NK-92 (cell line): ENCODE measurements around the gene PGGHG.
"Not testable (repeated sequence)": the region's sequence is repeated elsewhere in the genome, so short reads cannot be mapped to it uniquely, and the experiment has no call there.

Experiments used
- DNase-seq: peaks from one replicate; lab custom pipeline; 2025; ENCODE audit not compliant: unreplicated experiment; lab: John Stamatoyannopoulos, UW

Gene PGGHG

DNA sequence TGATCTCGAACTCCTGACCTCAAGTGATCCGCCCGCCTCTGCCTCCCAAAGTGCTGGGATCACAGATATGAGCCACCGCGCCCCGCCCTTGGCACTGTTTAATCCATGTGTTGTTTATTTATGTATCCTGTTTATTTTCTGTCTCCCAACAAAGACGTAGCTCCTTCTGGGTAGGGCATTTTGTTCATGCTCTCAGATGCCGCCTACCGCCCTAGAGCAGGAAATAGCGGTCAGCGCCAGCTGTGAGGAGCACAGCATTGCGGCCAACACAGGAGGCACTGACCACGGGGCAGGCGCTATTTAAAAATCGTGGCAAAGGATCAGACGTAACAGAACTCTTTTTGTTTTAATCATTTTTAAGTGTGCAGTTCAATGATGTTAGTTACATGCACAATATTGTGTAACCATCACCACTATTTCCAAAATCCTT is 20.2 kb upstream of the PGGHG start:
- not testable (repeated sequence) for DNase-seq

DNA sequence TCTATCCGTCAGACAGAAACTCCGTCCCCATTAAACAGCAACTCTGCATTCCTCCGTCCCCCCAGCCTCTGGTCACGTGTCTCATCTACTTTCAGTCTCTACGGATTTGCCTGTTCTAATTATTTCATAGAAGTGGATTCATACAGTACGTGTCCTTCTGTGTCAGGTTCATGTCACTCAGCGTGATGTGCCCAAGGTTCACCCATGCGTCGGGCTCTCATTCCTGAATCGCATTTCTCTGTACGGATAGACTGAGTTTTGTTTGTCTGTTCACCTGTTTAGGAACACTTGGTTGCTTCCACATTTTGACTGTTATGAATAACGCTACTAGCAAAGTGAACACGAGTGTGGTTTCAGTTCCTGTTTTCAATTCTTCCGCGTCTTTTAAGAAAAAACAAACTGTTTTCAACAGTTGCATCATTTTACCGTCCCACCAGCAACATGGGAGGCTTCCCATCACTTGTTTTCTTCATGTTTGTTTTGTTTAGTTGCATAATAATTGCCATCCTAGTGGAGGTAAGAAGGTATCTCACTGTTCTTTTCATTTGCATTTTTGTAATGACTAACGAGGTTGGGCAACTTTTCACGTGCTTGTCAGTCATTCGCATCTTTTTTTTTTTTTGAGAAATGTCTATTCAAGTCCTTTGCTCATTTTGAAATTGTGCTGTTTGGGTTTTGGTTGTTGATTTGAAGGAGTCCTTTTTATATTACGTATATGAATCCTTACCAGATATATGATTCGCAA is 19.6 kb upstream of the PGGHG start:
- no peak for DNase-seq

DNA sequence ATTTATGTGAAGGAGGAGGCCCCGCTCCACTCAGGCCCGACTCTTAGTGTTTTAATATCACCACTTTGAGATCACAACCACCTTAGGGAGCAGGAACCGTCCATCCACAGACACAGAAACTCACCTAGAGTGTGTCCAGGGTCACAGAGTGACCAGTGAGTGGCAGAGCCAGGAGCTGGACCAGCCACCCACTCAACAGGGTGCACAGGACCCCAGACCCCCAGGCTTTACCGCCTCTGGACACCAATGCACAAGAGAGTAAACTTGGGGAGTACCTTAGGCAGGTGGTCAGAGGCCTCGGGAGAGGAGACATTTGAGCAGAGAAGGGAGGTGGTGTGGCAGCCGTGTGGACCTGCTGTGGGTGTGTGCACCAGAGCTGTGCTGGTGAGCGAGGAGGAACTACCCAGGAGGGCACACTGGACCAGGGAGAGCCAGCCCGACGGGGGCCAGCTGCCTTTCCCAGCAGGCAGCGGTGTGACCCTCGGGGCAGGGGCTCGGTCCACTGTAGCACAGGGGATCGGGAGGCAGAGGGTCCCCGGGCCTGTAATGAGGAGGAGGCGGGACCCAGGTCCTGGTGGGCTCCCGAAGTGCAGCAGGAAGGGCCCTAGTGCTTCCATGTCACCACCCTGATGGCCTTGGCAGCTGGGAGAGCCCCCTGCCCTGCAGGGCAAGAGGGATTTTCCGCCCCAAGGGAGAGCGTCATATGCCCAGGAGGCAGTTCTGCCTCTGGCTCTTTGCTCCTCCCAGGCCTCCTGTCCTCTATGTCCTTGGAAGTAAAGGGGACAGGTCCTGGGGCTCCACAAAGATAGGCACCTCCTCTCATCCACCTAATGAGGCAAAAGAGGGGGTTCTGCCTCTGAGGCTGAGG is 18.2 kb upstream of the PGGHG start:
- no peak for DNase-seq

DNA sequence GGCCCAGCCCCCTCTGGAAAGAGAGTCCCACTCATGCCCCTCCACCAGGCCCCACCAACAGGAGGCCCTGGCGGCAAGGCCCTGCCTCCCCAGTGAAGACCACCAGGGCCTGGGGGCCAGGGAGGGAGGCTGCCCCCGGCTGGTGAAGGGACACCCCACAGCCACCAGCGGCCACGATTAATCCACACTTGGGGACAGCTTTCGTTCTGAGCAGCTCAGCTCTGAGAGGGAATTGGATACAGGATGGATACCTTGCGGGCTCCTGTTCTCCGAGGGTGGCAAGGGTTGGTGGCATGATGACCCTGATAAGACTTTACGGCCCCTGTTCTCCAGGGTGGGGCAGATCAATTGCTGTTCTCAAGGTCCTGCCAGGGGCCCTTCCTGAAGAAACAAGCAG is 17.6 kb upstream of the PGGHG start:
- no peak for DNase-seq

DNA sequence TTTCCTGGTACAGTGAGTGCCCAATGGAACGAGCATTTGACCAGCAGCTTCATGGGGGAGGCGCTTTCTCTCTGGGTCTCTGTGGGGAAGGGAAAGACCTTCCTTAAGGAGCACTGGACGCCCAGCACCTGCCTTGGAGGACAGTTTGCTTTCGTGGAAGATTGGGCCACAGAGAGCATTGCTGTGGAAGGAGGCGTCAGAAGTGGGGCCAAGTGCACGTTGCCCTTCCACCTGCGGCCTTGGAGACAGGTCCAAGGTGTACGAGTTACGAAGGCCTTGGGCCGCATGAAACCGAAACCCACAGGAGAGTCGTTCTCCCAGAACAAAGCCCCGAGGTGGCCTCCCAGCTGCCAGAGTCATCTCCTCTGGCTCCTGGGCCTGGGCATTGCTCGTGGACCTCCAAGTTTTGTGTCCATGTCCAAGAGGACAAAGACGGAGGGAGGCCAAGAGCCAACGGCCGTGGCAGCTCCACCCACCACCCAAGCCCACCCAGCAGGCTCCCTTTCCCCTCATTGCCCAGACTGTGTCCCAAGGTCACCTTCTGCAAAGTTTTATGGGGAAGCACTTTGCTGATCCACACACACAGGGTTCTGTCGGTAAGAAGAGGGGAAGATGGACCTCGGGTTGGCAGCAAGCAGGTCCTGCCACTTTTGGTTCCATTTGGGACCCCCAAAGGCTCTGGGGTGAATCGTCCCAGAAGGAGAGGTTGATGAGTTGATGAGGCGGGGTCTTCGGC is 16.6 kb upstream of the PGGHG start:
- no peak for DNase-seq

DNA sequence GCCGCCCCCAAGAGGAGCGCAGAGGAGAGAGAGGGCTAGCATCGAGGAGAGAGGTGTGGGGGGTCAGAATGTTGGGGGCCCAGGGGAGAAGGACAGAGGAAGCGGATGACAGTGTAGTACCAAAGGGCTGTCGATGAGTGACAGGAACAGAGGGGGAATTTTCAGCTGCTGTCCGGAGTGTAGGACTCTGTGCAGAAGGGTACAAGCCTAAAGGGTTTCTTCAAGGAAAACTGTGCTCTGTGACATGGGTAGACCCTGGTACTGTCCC is 16.1 kb upstream of the PGGHG start:
- DNase-seq = no peak

DNA sequence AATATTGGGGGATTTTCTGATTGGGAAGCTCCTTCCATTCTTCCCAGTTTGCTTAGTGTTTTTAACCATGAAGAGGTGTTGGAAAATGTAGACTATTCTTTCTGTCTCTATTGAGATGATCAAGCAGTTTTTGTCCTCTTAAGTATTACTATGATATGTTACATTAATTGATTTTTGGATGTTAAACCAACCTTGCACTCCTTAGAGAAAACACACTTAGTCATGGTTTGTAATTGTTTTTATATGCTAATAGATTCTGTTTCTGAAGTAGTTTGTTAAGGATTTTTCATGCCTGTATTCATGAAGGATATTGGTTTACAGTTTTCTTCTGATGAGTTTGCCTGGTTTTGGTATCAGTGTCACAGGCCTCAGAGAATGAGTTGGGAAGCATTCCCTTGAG is 12.7 kb upstream of the PGGHG start:
- no peak for DNase-seq

DNA sequence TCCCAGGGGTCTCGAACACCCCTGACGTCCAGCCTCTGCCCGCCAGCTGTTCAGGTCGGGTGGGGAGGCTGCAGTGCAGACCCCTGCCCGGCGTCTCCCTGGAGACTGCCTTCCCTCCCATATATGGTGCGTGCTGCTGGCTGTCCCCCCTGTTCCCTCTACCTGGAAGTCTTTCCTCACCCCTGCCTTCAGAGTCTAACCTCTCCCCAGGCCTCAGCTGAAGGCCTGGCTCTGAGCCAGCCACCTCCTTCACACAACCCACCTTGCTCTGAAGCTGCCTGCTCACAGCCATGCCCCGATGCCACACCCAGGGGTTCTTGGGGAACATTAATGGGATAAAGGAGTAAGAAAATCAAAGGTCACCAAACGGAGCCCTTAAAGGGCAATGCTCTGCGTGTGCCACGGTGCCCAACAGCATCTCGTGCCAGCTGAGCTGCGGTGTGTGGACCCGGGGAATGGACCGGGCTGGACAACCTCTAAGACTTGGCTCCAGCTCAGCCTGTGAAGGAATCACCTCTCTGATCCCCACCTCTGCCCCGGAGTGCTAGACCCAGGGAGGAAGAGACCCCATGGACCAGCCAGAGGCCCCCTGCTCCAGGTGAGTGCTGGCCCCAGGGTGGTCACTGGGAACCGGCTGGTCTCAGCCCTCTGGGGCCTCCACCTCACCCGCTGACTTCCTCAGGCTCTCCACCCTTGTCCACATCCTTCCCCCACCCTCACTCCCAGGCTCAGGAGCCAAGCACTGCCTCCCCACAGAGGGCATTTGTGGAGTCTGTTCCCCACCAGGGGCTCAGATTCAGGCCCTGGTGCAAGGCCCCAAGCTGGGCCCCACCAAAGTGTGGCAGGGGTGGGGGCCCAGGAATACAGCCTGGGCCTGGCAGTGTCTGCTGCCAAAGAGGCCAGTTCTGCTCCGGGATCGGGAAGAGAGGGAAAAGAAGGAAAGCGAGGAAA is 10.7 kb upstream of the PGGHG start, which contains the start of gene NLRP6:
Gene NLRP6, plus strand, starts transcription at position 407 of the 951 bp plus-strand sequence. Its CDS starts 163 bp downstream, at position 570.
- DNase-seq = no peak

DNA sequence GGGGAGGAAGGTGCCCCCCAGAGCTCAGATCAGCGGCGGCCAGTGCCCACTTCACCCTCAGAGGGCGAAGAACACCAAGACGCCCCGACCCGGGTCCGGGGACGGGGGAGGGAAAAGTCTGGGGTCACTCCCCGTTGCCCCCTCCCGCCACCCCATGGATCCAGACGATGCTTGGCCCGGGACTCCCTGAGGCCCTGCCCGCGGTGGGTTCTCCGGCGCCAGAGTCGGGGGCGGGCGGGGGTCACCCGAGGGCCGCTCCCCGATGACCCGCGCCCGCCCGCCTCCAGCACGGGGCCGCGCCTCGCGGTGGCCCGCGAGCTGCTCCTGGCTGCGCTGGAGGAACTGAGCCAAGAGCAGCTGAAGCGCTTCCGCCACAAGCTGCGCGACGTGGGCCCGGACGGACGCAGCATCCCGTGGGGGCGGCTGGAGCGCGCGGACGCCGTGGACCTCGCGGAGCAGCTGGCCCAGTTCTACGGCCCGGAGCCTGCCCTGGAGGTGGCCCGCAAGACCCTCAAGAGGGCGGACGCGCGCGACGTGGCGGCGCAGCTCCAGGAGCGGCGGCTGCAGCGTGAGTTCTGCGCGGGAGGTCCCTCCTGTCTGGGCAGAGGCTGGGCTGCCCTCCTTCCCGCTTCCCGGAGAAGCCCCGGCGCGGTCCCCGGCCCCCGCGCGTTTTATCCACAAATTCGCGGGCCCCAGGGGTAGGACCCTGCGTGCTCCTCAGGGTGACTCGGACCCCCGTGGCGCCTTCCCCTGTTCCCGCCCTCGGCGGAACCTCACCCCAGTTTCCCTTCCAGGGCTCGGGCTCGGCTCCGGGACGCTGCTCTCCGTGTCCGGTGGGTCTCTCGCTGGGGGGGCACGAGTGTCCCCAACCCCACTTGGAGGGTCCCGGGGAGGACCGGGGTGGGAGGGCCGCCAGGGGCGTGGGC is 9.6 kb upstream of the PGGHG start:
- DNase-seq = no peak

DNA sequence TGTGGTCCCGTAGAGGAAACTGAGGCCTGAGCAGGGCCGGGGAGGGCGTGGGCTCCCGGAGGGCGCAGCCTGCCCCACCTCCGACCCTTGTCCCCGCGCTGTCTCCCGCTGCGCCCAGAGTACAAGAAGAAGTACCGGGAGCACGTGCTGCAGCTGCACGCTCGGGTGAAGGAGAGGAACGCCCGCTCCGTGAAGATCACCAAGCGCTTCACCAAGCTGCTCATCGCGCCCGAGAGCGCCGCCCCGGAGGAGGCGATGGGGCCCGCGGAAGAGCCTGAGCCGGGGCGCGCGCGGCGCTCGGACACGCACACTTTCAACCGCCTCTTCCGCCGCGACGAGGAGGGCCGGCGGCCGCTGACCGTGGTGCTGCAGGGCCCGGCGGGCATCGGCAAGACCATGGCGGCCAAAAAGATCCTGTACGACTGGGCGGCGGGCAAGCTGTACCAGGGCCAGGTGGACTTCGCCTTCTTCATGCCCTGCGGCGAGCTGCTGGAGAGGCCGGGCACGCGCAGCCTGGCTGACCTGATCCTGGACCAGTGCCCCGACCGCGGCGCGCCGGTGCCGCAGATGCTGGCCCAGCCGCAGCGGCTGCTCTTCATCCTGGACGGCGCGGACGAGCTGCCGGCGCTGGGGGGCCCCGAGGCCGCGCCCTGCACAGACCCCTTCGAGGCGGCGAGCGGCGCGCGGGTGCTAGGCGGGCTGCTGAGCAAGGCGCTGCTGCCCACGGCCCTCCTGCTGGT is 8.8 kb upstream of the PGGHG start:
- no peak for DNase-seq

DNA sequence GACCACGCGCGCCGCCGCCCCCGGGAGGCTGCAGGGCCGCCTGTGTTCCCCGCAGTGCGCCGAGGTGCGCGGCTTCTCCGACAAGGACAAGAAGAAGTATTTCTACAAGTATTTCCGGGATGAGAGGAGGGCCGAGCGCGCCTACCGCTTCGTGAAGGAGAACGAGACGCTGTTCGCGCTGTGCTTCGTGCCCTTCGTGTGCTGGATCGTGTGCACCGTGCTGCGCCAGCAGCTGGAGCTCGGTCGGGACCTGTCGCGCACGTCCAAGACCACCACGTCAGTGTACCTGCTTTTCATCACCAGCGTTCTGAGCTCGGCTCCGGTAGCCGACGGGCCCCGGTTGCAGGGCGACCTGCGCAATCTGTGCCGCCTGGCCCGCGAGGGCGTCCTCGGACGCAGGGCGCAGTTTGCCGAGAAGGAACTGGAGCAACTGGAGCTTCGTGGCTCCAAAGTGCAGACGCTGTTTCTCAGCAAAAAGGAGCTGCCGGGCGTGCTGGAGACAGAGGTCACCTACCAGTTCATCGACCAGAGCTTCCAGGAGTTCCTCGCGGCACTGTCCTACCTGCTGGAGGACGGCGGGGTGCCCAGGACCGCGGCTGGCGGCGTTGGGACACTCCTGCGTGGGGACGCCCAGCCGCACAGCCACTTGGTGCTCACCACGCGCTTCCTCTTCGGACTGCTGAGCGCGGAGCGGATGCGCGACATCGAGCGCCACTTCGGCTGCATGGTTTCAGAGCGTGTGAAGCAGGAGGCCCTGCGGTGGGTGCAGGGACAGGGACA is 8.0 kb upstream of the PGGHG start:
- no peak for DNase-seq

DNA sequence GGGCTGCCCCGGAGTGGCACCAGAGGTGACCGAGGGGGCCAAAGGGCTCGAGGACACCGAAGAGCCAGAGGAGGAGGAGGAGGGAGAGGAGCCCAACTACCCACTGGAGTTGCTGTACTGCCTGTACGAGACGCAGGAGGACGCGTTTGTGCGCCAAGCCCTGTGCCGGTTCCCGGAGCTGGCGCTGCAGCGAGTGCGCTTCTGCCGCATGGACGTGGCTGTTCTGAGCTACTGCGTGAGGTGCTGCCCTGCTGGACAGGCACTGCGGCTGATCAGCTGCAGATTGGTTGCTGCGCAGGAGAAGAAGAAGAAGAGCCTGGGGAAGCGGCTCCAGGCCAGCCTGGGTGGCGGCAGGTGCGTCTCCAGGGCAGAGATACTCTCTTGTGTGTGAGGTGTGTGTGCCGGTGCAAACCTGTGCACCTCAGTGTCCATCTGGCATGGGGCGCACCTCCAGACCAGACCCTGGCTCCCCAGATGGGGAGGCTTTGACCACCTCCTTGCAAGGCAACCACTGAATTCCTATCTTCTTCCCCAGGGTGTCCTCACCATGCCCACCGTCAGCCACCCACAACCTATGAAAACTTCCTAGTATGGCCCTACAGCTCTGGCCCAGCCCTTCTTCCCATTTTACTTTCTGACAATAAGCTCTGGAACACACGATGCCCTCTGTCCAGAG is 7.3 kb upstream of the PGGHG start:
- no peak for DNase-seq

DNA sequence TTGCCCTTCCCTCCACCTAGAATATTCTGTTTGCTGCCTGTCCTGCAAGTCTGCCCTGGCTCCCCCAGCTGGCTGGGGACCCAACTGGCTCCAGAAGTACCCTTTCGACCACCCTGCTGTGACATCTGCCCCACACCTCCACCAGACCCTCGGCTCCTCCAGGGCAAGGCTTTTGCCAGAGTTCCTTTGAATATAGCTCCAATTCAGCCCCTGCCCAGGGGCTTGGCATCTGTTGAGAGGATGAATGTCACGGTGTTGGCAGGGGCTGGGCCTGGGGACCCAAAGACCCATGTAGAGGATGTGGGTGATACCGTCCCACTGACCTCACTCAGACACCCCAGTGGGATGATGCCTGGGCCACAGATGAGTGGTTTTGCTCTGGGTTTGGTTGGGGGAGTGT is 6.8 kb upstream of the PGGHG start:
- no peak for DNase-seq

DNA sequence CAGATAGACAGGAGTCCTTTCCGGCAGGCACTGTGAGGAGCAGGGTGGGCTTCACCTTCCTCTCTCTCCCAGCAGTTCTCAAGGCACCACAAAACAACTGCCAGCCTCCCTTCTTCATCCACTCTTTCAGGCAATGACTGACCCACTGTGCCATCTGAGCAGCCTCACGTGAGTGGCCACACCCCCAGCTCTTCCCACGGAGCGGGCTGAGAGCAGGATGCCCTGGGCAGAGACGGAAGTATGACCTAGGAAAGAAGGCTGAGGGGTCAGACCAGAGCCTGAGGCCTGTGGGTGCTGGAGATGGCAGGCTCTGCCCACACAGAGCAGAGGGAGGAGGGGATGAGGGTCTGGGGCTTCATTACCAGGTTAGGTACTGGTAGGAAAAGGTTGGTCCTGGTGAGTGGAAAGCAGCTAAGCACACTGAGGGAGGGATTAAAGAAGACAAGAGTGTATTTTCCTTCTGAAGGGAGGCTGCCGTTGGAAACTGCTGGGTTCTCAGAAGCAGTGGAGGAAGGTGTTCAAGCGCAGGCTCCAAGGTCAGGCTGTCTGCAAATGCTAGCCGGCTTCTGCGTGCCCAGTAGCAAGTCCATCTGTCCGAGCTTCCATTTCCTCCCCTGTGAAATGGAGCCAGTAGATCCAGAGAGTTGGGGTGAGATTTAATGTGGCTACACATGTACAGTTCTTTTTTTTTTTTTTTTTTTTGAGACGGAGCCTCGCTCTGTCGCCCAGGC is 6.1 kb upstream of the PGGHG start:
- DNase-seq = no peak

DNA sequence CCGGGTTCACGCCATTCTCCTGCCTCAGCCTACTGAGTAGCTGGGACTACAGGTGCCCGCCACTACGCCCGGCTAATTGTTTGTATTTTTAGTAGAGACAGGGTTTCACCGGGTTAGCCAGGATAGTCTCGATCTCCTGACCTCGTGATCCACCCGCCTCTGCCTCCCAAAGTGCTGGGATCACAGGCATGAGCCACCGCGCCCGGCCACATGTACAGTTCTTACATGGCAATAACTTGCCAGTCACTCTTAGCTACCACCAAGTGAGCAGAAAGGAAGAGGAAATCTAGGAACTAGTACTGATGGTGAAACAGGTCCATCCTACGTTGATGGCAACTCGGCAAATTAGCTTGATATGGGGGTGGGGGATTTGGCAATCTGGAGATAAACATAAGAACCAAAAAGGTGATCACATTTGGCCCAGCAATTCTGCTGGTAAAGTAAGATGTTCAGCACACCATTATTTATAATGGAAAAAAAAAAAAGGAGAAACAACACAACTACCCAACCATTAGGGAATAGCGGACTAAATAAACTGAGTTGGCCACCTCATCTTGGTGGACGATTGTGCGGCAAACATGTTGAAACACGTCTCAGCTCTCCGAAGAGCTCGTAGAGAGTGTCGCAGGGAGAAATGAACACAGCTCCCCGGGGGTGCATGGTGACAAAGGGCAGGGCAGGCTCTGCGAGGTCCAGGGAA is 5.4 kb upstream of the PGGHG start:
- no peak for DNase-seq
